GM12878 (cell line): Measurements from ENCODE around the gene ERC2.

Source experiments
- BHLHE40 ChIP-seq, 2 experiments: fragments of 450-650 bp in 1 of 2; IDR thresholded peaks; 2 replicates each; pipeline ENCODE4 v1.6.1; 2011 to 2017; ENCODE audit warnings: low read depth in 2 of 2, borderline replicate concordance in 1 of 2, improper control_type of control experiment in 1 of 2, low read length in 1 of 2, mild to moderate bottlenecking in 1 of 2
- FOXK2 ChIP-seq: fragments of 450-650 bp; IDR thresholded peaks from 2 replicates; pipeline ENCODE4 v1.6.1; 2017; ENCODE audit warnings: mild to moderate bottlenecking, moderate library complexity
- NBN ChIP-seq: fragments of 450-650 bp; IDR thresholded peaks from 2 replicates; pipeline ENCODE4 v1.6.1; 2016
- RELA ChIP-seq: fragments of 450-650 bp; IDR thresholded peaks from 2 replicates; pipeline ENCODE4 v1.8.0; 2014; ENCODE audit warnings: borderline replicate concordance; ENCODE audit not compliant: partially characterized antibody
- YBX1 ChIP-seq: fragments of 450-650 bp; IDR thresholded peaks from 2 replicates; pipeline ENCODE4 v1.6.1; 2016; ENCODE audit warnings: antibody characterized with exemption
- TF ChIP-seq, protein P1 (sequence below): IDR thresholded peaks from 2 replicates; pipeline ENCODE4 v1.6.1; 2012; ENCODE audit warnings: low read depth, low read length, improper control_type of control experiment
- TF ChIP-seq, protein P2 (sequence below), 3 experiments: IDR thresholded peaks in 2 of 3; conservative IDR thresholded peaks in 1 of 3; 2 replicates each; pipeline ENCODE4 v1.5.1; 2011; ENCODE audit warnings: low read depth in 3 of 3, low read length in 3 of 3, mild to moderate bottlenecking in 3 of 3, control low read depth in 2 of 3, moderate library complexity in 2 of 3, inconsistent platforms in 1 of 3, mixed read lengths in 1 of 3; ENCODE audit not compliant: control insufficient read depth in 2 of 3, insufficient read depth in 1 of 3; ENCODE audit errors: extremely low read depth in 1 of 3
- TF ChIP-seq, protein P3 (sequence below): IDR thresholded peaks from 2 replicates; pipeline ENCODE4 v1.6.1; 2012; ENCODE audit warnings: low read depth, low read length, improper control_type of control experiment

DNA sequence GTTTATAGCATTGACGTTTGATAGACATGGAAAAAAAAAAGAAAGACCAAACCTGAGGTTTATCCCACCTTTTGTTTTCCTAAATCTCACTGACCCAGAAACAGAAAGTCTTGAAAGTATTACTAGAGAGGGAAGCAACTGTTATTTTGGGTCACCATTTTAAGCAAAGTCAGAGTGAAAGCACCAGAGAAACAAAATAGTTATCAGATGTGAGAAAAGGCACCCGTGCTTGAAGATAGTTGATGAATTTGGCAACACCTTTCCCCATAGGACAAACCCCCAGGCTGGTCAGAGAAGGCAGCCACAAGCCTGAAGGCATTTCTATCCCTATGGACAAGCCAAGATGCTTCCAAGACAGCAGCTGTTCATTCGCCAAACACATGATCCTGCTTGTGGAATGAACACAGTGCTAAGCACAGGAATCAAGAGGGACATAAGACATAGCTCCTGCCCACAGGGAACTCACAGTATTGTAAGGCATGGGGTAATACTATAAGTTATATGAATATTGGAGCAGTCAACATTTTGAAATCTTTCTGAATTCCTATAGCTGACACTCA lies 170.9 kb downstream of the ERC2 start:
- TF ChIP-seq, protein P1, sequence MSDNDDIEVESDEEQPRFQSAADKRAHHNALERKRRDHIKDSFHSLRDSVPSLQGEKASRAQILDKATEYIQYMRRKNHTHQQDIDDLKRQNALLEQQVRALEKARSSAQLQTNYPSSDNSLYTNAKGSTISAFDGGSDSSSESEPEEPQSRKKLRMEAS, result no peak
- TF ChIP-seq, protein P2, sequence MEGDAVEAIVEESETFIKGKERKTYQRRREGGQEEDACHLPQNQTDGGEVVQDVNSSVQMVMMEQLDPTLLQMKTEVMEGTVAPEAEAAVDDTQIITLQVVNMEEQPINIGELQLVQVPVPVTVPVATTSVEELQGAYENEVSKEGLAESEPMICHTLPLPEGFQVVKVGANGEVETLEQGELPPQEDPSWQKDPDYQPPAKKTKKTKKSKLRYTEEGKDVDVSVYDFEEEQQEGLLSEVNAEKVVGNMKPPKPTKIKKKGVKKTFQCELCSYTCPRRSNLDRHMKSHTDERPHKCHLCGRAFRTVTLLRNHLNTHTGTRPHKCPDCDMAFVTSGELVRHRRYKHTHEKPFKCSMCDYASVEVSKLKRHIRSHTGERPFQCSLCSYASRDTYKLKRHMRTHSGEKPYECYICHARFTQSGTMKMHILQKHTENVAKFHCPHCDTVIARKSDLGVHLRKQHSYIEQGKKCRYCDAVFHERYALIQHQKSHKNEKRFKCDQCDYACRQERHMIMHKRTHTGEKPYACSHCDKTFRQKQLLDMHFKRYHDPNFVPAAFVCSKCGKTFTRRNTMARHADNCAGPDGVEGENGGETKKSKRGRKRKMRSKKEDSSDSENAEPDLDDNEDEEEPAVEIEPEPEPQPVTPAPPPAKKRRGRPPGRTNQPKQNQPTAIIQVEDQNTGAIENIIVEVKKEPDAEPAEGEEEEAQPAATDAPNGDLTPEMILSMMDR (IDR thresholded peaks at IDR 0.05 in 2 of 3, conservative IDR thresholded peaks at IDR 0.05 in 1 of 3; ENCODE audit: control insufficient read depth in 2 of 3, extremely low read depth in 1 of 3, insufficient read depth in 1 of 3, low read depth in 3 of 3, low read length in 3 of 3), result no peak
- no peak for TF ChIP-seq BHLHE40 (IDR thresholded peaks at IDR 0.05; ENCODE audit: borderline replicate concordance in 1 of 2, low read depth in 2 of 2, low read length in 1 of 2)
- TF ChIP-seq NBN, result no peak
- TF ChIP-seq, protein P3, sequence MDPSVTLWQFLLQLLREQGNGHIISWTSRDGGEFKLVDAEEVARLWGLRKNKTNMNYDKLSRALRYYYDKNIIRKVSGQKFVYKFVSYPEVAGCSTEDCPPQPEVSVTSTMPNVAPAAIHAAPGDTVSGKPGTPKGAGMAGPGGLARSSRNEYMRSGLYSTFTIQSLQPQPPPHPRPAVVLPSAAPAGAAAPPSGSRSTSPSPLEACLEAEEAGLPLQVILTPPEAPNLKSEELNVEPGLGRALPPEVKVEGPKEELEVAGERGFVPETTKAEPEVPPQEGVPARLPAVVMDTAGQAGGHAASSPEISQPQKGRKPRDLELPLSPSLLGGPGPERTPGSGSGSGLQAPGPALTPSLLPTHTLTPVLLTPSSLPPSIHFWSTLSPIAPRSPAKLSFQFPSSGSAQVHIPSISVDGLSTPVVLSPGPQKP, result no peak
- no peak for TF ChIP-seq YBX1
- no peak for TF ChIP-seq FOXK2
- no peak for TF ChIP-seq RELA
